Fibroblast of skin of back (primary cell): ENCODE results near the gene TTC28.

Experiments
- DNase-seq: peaks from one replicate; pipeline ENCODE4 v3.0.0-alpha.2; 2013

TTC28 gene

DNA sequence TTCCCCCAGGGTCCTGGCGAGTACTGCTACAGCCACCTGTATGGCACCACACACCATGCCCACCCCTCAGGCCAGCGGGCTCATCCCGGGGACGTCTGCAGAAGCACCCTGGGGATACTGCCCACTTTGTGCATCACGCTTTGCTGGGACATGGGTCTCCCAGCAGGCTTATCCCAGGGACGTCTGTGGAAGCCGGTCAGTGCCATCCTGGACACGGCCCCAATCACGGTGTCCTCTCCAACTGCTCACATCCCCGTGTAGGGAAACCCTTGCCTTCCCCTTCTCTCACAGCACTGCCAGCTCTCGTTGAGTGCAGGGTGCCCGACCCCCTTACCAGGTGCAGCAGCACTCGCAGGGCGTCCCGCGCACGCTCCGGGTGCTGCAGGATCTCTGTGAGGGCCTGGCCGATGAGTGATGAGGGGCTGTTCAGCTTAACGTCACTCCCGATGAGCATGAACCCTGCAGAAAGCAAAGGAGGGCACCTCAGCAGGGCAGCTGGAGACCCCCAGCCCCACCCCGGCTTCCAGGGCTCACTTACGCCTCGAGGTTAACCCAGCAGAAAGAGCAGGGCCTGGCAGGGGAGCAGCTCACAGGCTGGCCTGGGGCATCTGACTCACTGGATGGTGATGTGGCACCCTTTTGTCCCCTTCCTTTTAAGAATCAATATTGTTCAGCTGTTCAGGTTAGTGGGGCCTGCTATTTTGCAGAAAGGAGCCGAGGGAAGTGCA is 683.7 kb downstream of the TTC28 start:
- no peak for DNase-seq

DNA sequence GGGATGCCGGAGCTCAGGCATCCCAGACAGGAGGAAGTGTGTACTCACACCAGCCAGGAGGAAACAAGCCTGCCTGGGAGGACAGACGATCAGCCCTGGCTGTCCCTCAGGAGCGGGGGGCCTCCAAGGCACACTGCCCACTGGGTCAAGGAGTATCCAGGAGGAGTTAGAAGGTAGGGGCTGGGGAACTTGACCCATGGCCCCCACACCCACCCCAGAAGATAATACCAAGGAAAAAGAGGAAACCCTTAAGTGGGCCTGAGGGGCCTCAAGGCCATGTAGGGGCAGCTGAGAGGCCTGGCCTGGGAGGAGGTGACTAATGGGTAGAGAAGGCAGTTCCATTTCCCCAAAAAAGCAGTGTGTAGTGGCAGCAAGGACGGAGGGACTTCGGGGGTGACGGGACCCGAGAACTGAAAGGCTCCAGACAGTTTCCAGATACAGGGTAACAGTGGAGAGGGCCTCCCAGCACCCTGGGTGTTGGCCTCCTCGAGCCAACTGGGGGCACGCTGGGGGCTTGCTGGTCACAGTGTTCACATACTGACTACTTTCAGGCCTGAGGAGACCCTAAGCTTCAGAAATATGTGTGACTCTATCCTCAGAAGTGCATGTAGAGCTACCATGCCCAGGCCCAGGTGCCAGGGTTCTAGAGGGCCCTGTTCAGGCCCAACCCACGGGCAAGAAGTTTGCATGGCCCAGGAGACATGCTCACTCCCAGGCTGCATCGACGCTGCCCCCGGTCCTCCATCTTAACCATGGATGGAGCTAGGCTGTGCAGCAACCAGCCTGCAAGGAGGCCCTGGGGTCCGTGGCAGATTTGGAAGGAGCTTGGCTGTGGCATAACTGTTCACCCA is 684.9 kb downstream of the TTC28 start:
- DNase-seq: no peak

DNA sequence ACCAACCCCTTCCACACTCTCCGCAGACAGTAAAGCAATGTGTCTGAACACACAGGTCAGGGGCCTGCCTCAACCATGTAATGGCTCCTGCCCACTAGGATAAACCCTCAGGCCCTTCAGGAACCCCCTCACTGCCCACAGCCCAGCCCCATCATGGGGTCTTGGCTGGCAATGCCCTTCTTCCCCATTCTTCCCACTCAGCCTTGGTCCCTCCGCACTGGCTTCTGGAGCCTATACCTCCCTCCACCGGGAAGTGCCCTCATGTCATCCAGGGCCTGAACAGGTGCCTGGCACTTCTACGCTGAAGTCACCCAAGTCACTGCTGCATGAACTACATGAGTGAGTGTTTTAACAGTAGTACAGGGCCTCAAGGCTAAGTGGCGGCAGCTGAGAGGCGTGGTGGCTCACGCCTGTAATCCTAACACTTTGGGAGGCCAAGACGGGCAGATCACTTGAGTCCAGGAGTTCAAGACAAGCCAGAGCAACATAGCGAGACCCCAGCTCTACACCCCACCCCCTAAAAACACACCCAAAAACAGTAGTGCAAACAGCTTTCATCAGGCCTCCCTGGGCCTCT is 685.8 kb downstream of the TTC28 start:
- no peak for DNase-seq

DNA sequence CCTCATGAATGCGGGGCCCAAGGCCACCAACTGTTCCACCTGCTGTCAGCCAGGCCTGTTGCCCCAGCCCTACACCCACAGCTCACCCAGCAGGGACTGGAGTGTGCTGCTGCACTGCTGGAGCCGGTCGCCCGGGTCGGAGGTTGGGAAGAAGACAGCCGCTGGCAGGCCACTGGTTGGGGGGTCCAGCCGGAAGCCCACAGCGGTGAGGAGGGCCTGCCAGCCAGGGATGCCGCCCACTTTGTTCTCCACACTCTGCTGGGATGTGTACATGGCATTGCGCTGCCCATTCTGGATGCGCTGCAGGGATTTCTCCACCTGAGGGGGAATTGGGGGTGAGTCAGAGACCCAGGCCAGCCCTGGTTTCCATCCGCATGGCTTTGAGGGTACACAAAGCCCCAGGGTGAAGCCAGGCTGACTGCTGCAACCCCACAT is 686.4 kb downstream of the TTC28 start:
- no peak for DNase-seq

DNA sequence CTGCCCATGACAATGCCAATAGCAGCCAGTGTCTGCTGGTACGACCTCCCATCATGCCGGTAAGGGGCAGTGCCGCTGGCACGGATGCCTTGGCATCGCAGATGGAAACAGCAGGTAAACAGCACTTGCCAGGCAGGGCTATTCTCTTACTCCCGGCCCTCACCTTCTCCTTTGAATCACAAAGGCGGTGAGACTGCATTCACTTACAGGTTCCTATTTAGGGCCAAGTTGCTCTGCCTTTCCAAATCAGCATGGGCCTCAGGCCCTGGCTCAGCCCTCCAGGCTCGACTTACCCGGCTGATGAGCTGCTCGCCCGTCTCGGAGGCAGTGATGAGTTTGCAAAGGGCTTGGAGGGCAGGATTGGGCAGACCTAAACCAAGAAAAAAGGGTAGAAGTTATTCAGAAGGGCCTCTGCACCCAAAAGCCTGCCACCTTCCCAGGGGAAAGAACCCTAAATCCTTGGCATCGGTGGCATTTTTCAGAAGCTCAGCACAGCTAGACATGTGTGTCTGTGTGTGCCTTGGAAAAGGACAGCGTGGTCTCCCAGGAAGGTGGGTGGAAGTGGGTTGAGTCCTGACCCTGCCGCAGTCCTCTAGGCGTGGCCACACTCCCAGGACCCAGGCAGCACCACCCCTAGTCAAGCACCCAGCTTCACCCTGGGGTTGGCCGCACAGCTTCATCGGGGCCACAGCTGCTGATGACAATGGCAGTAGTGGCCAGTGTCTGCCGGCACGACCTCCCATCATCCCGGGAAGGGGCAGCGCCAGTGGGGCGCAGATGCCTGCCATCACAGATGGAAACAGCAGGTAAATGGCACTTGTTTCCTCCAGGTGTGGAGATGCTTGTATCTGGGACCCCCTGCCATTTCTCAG is 687.1 kb downstream of the TTC28 start:
- no peak for DNase-seq

DNA sequence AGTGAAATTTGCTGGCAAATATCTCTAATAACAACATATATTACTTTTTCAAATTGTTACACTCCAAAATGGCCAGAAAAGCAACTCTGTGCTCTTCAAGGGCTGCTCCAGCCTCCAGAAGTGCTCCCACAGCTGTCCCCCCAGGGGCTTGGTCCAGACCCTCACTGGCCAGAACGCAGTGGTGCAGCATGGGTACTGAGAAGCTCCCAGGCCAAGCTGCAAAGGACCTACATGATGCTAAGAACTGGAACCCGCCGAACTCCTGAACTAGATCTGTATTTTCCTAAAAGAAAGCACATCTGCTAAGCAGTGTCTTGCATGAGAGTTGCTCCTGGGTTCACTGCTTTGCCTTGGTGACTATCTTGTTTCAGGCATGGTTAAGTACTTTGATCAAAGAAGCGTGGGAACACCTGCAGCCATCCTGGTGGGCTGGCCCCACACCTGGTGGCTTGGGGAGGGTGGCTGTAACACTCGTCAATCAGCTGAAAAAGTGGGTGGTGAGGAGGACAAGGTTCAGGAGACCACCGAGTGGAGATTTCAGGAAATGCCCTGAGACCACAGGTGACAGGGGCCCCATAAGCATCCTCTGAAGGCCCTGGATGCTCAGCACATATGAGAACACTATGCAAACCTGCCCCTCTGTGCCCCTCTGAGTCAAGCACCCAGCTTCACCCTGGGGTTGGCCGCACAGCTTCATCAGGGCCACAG is 687.9 kb downstream of the TTC28 start:
- no peak for DNase-seq

DNA sequence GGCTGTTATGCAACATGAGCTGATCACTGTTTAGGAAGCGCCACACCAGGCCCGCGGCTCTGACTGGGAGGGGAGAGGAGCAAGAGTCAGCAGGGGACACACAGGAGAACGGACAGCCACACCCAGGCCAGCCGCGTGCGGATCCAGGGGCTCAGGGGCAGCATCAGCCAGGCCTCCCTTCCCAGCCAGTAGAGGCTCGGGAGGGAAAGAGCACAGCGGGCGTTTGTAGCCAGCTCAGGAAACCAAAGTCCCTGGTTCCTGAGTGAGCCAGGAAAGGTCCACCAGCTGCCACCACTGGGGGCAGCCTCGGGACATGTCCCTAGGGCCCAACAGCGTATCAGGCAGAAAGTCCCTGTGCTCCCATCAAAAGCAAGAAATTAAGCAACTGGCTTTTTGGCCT is 688.8 kb downstream of the TTC28 start:
- peak; percentile 41 for DNase-seq

DNA sequence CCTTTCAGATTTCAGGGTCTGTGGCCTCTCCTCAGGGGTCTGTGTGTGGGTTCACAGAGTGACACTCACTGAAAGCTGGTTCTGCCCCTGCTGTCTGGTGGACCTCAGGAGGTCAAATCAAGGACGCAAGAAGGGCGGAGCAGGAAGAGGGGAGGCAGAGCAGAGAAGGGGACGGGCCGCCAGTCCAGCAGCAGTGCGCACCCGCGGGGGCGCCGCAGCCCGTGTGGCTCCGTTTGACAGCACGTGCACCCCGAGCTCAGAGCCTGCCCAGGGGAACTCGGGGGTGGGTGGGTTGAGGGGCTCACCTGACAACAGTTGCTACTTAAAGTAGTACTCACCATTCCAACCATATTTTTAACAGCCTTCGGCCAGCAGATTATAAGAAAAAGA is 689.2 kb downstream of the TTC28 start:
- no peak for DNase-seq

DNA sequence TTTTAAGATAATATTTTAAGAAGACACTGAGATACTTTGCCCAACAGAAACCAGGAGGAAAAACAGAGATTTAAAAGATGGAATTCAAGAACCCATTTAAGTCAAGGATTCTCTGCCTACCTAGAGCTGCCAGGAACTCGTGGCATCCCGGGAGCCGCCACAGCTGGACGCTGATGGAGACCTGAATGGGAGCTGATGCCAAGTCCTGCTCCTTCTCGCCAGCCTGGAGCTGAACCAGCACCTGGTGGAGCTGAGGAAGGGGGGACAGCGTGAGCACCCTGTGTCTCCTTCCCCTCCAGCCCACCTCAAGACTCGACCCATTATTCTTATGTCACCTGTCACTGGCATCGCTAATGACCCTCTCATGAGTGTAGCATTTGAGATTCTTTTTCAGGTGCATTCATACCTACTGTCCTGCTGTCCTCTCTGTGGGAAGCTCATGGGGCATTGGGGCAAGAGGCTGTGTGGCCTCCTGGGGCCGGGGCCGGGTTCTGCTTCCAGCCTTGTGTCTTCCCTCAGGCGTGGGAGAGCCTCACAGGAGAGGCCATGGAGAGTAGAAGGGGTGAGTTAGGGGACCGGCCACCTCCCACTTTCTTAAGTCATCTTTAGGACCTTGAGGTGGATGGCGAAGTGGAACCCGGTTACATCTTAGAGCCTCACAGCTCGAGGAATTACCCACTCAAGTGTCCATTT is 689.7 kb downstream of the TTC28 start:
- no peak for DNase-seq

DNA sequence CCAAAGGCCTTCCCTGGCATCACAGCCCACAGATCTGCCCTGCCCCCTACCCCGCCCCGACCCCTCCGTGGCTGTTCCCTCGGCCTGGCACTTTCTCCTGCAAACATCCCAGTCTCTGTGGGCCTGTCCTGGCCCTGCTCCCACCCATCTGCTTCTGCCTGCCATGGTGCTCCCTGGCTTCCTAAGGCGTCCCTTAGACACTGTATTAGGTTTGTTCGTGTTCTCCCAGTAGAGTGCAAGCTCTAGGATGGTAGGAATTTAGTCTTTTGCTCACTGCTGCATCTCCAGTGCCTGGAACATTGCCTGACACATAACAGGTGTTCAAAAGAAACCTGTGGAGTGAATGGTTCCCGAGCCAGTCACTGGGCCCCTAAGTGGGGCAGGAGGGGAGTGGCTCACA is 690.9 kb downstream of the TTC28 start:
- no peak for DNase-seq

DNA sequence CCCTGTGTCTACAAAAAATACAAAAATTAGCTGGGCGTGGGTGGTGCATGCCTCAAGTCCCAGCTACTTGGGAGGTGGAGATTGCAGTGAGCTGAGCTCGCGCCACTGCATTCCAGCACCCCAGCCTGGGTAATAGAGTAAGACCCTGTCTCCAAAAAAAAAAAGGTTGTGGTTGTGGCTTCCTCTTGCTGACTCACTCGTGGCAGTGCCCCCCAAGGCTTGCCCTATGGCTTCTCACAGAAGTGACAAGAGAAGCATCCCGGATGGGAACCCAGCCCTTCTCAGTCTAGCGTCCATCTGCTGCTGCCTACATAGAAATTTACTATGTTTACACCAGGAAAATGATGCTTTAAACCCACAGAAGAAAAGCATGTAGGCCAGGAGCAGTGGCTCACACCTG is 692.1 kb downstream of the TTC28 start:
- DNase-seq: peak; percentile 97

DNA sequence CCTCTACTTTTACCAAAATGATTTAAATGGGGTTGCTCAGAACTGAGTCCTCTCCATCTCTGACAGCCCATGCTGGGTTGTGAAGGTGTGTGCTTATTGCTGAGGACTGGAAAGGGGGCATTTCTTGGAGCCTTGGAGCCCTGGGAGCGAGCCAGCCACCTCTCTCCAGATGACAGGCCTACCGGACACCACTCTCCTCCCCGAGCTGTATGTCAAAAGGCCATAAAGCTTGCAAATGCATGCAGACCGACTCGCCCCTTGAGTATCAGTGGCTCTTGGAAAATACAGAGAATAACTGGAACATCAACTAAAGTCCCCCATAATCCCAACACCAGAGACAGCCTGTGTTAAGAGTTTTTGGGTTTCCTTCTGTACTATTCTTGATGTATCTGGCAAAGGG is 692.7 kb downstream of the TTC28 start:
- no peak for DNase-seq

DNA sequence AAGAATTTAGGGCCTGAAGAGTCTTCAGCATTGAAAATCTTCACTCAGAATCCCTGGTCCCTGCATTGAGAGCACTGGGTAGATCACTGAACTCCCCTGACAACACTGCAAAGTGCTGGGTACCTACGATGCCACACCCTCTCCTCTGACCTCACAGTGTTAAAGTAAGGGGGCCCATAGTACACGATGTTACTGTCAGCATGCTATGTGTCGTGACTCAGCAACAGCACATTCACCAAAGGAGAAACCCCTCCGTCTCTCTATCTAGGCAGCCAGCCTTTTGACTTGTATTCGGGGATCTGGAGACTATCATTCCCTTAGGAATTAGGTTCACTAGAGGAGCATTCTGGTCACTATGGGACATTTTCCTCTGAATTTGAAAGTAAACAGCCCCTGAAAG is 693.2 kb downstream of the TTC28 start:
- no peak for DNase-seq

DNA sequence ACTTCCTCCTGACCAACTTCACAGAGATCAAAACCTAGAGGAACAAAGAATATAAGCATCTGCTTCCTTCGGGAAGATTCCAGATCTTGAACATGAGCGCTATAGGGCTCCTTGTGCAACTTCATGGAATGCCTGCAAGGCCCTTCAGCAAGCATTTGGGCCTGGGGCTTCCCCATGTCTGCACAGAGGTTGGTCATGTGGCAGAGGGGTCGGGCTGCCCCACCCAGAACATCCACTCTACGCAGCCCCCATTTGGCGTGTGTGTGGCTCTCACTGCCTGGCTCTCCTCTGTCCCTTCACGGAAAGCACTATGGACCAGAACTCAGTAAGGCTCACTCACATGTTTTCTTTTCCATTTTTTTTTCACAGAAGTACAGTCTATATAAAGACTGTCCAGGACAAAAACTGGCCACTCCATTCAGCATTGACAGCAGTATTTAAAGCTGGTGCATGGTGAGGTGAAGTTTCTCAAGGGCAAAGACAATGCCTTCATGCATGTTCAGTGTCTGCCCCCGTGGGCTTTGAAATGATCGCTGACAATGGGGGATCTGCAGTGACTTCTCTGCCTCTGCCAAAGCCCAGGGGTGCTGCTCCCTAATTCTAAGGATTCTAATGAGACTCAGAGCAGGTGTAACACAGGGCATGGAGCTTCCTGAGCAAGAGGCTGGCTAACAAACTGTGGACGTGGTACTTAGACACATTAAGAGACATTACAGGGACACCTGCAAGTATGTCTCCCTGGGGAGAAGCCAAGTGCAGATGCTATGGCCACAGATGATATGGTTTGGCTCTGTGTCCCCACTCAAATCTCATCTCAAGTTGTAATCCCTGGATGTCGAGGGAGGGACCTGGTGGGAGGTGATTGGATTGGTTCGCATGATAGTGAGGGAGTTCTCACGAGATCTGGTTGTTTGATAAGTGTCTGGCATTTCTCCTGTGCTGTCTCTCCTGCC is 694.0 kb downstream of the TTC28 start:
- no peak for DNase-seq

DNA sequence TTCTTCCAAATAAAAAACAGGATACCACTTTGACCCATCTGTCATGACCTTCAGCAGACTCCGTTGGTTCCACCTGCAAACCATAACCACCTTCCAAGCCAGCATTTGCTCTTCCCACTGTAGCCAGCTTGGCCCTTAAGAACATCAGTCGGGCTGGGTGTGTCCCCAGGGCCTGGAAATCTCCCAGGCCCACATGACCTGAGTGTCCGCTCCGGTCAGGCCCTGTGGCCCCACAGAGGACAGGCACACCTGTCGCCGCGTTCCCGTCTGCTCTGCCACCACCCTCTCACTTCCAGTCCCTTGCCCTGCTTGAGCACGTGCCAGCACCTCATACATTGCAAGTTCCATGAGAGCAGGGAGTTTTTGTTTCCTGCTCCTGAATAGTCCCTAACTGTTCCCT is 694.9 kb downstream of the TTC28 start:
- no peak for DNase-seq

DNA sequence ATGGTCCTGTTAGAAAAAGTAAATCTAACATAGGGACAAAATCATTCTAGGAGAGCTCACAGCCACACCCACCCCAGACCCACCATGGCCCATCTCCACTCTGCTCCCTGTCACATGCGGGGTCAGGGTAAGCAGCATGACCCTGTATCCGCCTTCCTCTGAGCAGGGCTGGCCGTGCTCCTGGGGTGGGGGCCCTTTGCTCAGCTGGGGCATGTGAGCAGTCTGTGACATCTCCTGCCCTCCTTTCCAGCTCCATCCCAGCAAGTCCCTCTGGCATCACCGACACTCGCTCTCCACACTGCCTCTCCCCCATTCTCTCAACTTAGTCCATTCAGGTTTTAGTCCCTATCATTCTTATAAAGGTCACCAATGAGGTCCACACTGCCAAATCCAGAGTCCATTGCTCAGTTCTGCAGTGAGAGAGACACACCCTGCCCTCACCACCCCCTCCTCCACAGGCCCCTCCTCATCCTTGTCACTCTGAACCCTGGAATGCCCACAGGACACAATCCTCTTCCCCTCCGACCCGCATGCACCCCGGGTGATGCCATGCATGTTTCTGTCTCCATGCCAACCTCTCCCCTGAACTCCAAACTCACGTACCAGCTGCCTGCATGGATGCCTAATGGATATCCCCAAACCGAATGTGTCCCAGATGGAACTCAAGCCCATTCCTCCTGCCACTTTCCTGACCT is 695.5 kb downstream of the TTC28 start:
- no peak for DNase-seq

DNA sequence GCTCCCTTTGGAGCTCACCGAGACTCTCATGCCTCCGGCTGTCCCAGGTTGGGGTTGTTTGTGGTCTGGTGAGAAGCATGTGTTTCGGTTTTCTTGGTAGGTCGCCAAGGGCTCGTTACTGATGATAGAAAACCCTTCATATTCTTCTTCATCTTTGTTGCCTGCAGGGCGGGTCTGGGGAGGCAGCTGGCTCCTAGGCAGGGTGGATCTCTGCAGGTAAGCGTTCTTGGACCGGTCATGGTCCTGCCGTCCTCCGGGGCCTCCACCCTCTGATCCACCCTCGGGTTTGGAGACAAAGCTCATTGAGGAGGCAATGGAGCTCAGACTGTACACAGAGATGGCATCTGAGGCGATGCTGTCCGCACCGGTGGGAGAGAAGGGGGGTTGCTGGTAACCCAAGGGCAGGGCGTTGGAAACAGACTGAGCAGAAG is 696.3 kb downstream of the TTC28 start:
- no peak for DNase-seq

DNA sequence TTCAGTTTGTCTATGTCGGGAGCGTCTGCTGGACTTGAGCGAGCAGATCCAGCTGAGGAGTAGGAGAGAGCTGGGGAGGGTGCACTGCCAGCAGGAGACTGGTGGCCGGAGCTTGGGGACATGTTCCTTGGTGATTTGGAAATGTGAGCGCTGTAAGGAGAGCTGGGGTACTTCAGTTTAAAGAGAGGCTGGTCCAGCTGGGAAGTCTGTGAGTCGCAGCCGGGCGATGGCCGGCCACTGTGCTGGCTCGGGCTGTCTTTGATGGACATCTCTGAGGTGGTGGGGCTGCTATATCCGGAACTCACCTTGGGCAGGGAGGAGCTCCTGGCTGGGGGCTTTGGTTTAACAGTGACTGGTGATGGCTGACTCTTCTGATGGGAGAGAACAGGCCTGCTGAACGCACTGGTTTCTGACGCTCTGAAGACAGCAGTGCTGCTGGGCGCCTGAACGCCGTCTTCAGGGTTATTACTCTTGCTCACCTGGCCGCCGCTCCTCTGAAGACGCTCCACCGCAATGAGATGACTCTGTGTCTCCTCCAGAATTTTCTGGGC is 696.9 kb downstream of the TTC28 start:
- no peak for DNase-seq

DNA sequence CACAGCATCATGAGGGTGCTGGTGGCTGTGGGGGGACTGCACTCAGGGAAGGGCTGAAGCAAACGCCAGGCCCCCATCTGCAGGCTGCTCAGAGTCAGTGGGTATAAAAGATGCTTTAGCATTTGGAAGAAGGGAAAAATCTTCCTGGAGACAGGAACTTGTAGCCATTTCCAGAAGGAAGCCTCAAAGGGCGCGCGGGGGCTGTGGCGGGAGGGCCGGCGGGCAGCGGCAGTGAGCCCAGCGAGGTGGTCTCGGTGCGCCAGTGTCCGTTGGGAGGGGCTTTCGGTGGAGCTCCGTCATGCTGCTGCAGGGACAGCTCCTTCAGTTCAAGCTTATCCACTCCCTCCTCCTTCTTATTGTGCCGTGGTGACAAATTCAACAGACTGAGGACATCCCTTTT is 697.5 kb downstream of the TTC28 start:
- DNase-seq: no peak
